ENCODE measurements around the gene LSAMP.

Gene LSAMP

DNA sequence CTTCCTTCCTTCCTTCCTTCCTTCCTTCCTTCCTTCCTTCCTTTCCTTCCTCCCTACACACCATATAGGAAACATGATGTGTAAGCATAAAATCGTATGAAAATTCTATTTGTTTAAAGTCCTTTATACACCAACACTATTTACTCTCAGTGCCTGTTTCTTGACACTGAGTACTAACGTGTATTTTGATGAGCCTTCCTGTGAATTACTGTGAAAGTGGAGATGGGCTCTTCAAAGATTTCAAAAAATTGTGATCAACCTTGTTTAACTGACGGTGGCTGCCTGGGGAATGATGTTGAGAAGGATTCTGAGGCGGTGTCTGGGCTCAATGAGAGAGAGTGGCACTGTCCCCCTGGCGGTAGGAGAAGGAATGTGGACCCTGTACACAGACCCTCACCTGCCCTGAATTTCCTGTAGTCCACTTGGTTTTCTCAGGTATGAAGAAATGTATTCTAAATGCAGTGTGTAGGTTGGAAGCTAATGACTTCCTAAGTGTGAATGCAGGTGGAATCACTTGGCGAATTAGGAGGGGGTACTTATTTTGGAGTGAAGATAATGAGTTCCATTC, 584.0 kb downstream of the LSAMP start:
- Histone ChIP-seq H3K4me3 (ENCODE audit: insufficient read depth, low read length, poor library complexity, severe bottlenecking) (no peak overlapping the region), H3K9ac (ENCODE audit: low read length) (no peak overlapping the region), H3K9me3 (ENCODE audit: insufficient read depth, low read length) (no peaks in the 10 kb centered on the region), H3K9me2 (replicated peaks; ENCODE audit: insufficient read depth, low read length) (no peaks in the 10 kb centered on the region), H2AFZ (ENCODE audit: low read depth, low read length, severe bottlenecking) (no peak overlapping the region), H3F3A (ENCODE audit: insufficient read depth) (no peaks in the 10 kb centered on the region), H3K27me3 (ENCODE audit: low read length) (no peaks in the 10 kb centered on the region), H3K4me2 (ENCODE audit: low read depth, low read length, poor library complexity, severe bottlenecking) (no peak overlapping the region), H4K20me1 (ENCODE audit: low read depth, low read length) (no peaks in the 10 kb centered on the region), H3K27ac (ENCODE audit: low read depth, low read length) (no peak overlapping the region), H3K36me3 (ENCODE audit: low read length) (no peaks in the 10 kb centered on the region), H3K79me2 (ENCODE audit: insufficient read depth, low read length) (no peaks in the 10 kb centered on the region)
- TF ChIP-seq, protein P1, sequence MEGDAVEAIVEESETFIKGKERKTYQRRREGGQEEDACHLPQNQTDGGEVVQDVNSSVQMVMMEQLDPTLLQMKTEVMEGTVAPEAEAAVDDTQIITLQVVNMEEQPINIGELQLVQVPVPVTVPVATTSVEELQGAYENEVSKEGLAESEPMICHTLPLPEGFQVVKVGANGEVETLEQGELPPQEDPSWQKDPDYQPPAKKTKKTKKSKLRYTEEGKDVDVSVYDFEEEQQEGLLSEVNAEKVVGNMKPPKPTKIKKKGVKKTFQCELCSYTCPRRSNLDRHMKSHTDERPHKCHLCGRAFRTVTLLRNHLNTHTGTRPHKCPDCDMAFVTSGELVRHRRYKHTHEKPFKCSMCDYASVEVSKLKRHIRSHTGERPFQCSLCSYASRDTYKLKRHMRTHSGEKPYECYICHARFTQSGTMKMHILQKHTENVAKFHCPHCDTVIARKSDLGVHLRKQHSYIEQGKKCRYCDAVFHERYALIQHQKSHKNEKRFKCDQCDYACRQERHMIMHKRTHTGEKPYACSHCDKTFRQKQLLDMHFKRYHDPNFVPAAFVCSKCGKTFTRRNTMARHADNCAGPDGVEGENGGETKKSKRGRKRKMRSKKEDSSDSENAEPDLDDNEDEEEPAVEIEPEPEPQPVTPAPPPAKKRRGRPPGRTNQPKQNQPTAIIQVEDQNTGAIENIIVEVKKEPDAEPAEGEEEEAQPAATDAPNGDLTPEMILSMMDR (IDR thresholded peaks at IDR 0.05; ENCODE audit: insufficient read depth, low read length, poor library complexity, severe bottlenecking) = no peak

DNA sequence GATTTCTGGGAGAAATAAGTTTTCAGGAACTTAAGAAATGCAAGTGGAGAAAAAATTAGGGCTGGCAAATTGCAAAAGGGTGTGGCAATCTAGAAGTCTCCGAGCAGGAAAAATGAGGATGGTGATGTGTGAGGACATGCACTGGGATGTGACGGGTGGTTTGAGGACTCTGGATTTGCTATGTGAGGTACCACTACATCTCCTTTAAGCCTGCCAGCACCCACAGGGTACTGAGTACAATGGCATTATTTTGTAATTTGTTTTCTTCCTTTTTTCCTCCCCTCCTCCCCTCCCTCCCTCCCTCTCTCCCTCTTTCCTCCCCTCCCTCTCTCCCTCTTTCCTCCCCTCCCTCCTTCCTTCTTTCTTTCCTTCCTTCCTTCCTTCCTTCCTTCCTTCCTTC, 584.5 kb downstream of the LSAMP start:
- Histone ChIP-seq H3K9me3 (ENCODE audit: insufficient read depth, low read length) (no peaks in the 10 kb centered on the region), H3K36me3 (ENCODE audit: low read length) (no peaks in the 10 kb centered on the region), H2AFZ (ENCODE audit: low read depth, low read length, severe bottlenecking) (no peak overlapping the region), H3K79me2 (ENCODE audit: insufficient read depth, low read length) (no peaks in the 10 kb centered on the region), H3K9me2 (replicated peaks; ENCODE audit: insufficient read depth, low read length) (no peaks in the 10 kb centered on the region), H3K27ac (ENCODE audit: low read depth, low read length) (no peak overlapping the region), H3K4me3 (ENCODE audit: insufficient read depth, low read length, poor library complexity, severe bottlenecking) (no peak overlapping the region), H4K20me1 (ENCODE audit: low read depth, low read length) (no peaks in the 10 kb centered on the region), H3K27me3 (ENCODE audit: low read length) (no peaks in the 10 kb centered on the region), H3K4me2 (ENCODE audit: low read depth, low read length, poor library complexity, severe bottlenecking) (no peak overlapping the region), H3K9ac (ENCODE audit: low read length) (no peak overlapping the region), H3F3A (ENCODE audit: insufficient read depth) (no peaks in the 10 kb centered on the region)
- TF ChIP-seq EZH2phosphoT487 (conservative IDR thresholded peaks at IDR 0.05; ENCODE audit: low read length) = no peak
- TF ChIP-seq, protein P1 (IDR thresholded peaks at IDR 0.05; ENCODE audit: insufficient read depth, low read length, poor library complexity, severe bottlenecking) = no peak

DNA sequence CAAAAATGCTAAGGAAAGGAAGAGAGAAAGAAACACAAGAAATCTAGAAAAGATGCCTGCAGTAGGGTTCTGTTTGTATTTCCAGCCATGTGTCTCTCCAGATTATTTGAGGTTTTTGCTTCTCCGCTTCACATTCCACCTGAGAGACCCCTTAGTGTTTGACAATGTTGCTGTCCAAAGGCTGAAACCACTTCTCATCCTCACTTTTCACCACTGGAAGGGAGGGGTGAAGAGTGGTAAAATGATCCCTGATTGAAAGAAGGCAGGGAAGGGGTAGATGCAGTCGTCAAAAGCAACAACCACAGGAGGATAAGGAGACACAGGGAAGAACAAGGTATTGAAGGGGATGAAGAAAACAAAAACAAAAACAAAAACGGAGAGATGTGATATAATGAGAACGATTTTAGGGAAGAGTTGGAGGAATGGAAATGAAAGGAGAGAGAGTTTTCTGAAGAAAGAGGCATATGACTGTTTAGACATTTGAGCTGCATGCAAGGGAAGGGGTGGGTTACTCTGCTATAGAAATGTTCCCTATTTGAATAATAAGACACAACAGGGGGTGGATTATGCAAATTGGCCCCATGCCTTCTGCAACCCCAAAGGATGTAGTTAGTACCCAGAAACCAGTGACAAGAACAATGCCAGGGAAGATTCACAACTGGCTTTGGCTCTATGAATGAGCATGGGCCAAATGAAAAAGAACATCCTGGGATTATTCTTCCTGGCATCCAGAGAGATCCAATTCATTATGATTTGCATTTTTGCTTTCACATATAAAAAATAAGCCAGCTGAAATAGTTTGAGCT, 586.1 kb downstream of the LSAMP start:
- Histone ChIP-seq H3K9me2 (replicated peaks; ENCODE audit: insufficient read depth, low read length) (no peaks in the 10 kb centered on the region), H3F3A (ENCODE audit: insufficient read depth) (no peaks in the 10 kb centered on the region), H3K4me3 (ENCODE audit: insufficient read depth, low read length, poor library complexity, severe bottlenecking) (no peak overlapping the region), H4K20me1 (ENCODE audit: low read depth, low read length) (no peaks in the 10 kb centered on the region), H3K27ac (ENCODE audit: low read depth, low read length) (no peak overlapping the region), H3K9me3 (ENCODE audit: insufficient read depth, low read length) (no peaks in the 10 kb centered on the region), H3K4me2 (ENCODE audit: low read depth, low read length, poor library complexity, severe bottlenecking) (no peak overlapping the region), H3K27me3 (ENCODE audit: low read length) (no peaks in the 10 kb centered on the region), H2AFZ (ENCODE audit: low read depth, low read length, severe bottlenecking) (no peak overlapping the region), H3K9ac (ENCODE audit: low read length) (no peak overlapping the region), H3K36me3 (ENCODE audit: low read length) (no peaks in the 10 kb centered on the region), H3K79me2 (ENCODE audit: insufficient read depth, low read length) (no peaks in the 10 kb centered on the region)
- no peak for TF ChIP-seq EZH2phosphoT487 (conservative IDR thresholded peaks at IDR 0.05; ENCODE audit: low read length)
- TF ChIP-seq, protein P1 (IDR thresholded peaks at IDR 0.05; ENCODE audit: insufficient read depth, low read length, poor library complexity, severe bottlenecking) = no peak
